Astrocyte of the spinal cord (primary cell): ENCODE data around the gene ARHGEF19.

ENCODE experiments used
- DNase-seq: peaks from one replicate; pipeline ENCODE4 v3.0.0; 2011; ENCODE audit warnings: low read depth, low spot score
- H3K4me3 ChIP-seq: 2 replicates; pipeline ENCODE4 v1.5.1; 2011; ENCODE audit warnings: low read depth, mild to moderate bottlenecking, low read length, moderate library complexity
- CTCF ChIP-seq: IDR thresholded peaks from 2 replicates; pipeline ENCODE4 v1.5.1; 2012; ENCODE audit warnings: low read depth, mild to moderate bottlenecking, low read length, inconsistent platforms
- in situ Hi-C: cut with HindIII; loops from 2 replicates; pipeline ENCODE4 v1.10.0; 2017; ENCODE audit warnings: low sequenced_read_pairs

The ARHGEF19 gene

GRCh38 chr1:16244650-16245285 is 32.3 kb upstream of the ARHGEF19 start:
- no peak overlapping the region for H3K4me3 ChIP-seq
- DNase-seq = no peak
- in situ Hi-C loops = no loop called here
- TF ChIP-seq CTCF = no peak

- DNase-seq = peak; percentile 83
- in situ Hi-C loops = no loop called here
- TF ChIP-seq CTCF = peak; percentile 91
- no peak overlapping the region for H3K4me3 ChIP-seq
These were observed 31.6 kb upstream of the ARHGEF19 start for GRCh38 chr1:16243936-16244649.

GRCh38 chr1:16243215-16243610 is 30.8 kb upstream of the ARHGEF19 start:
- TF ChIP-seq CTCF = no peak
- no peak overlapping the region for H3K4me3 ChIP-seq
- DNase-seq = no peak
- in situ Hi-C loops = no loop called here

GRCh38 chr1:16242556-16243214 is 30.2 kb upstream of the ARHGEF19 start:
- no peak for DNase-seq
- in situ Hi-C loops = no loop called here
- TF ChIP-seq CTCF = no peak

GRCh38 chr1:16241221-16241708 is 28.8 kb upstream of the ARHGEF19 start:
- no peak for DNase-seq
- no peak for TF ChIP-seq CTCF
- in situ Hi-C loops = no loop called here
- H3K4me3 ChIP-seq = no peak overlapping the region

More at GRCh38 chr1:16242556-16243214, 30.2 kb upstream of the ARHGEF19 start:
- H3K4me3 ChIP-seq = no peak overlapping the region

GRCh38 chr1:16239972-16240491 is 27.6 kb upstream of the ARHGEF19 start:
- no peak overlapping the region for H3K4me3 ChIP-seq
- no peak for DNase-seq
- in situ Hi-C loops = no loop called here
- TF ChIP-seq CTCF = no peak
